KG1 (cell line): ENCODE data around the gene EXTL2.
"Not testable (repeated sequence)": the region's sequence is repeated elsewhere in the genome, so short reads cannot be mapped to it uniquely, and the experiment has no call there.

Experiments
- DNase-seq: peaks from one replicate; lab custom pipeline; 2025; lab: John Stamatoyannopoulos, UW

Gene EXTL2

GRCh38 chr1:100902365-100902764 is 7.7 kb upstream of the EXTL2 start:
- no peak for DNase-seq

GRCh38 chr1:100896481-100896982 is 1.9 kb upstream of the EXTL2 start:
- DNase-seq = peak; percentile 47

- peak; percentile 87 for DNase-seq
Measured at GRCh38 chr1:100895540-100896480, 1.2 kb upstream of the EXTL2 start, which contains the start of gene SLC30A7. SLC30A7 (plus strand) TSS chr1:100896090; CDS start chr1:100896263, 173 bp downstream.

GRCh38 chr1:100893718-100894117 is 924 bp downstream of the EXTL2 start:
- DNase-seq = no peak

GRCh38 chr1:100892554-100892953 is 2.1 kb downstream of the EXTL2 start:
- DNase-seq = no peak

- no peak for DNase-seq
Measured at GRCh38 chr1:100891380-100891779, 3.3 kb downstream of the EXTL2 start.

- not testable (repeated sequence) for DNase-seq
Measured at GRCh38 chr1:100889869-100890482, 4.7 kb downstream of the EXTL2 start.

GRCh38 chr1:100889007-100889406 is 5.6 kb downstream of the EXTL2 start:
- not testable (repeated sequence) for DNase-seq

GRCh38 chr1:100883963-100884362 is 10.7 kb downstream of the EXTL2 start:
- DNase-seq = no peak

- no peak for DNase-seq
Measured at GRCh38 chr1:100882698-100883097, 11.9 kb downstream of the EXTL2 start.

- DNase-seq = no peak
Measured at GRCh38 chr1:100881687-100882086, 13.0 kb downstream of the EXTL2 start.

GRCh38 chr1:100879422-100879821 is 15.2 kb downstream of the EXTL2 start:
- DNase-seq = no peak

GRCh38 chr1:100876291-100876690 is 18.4 kb downstream of the EXTL2 start:
- DNase-seq = no peak

GRCh38 chr1:100875228-100875627 is 19.4 kb downstream of the EXTL2 start:
- DNase-seq = no peak

- DNase-seq = no peak
Measured at GRCh38 chr1:100874433-100874832, 20.2 kb downstream of the EXTL2 start.

- DNase-seq = no peak
Measured at GRCh38 chr1:100869996-100870395, 24.6 kb downstream of the EXTL2 start.

- no peak for DNase-seq
Measured at GRCh38 chr1:100868364-100868995, 26.2 kb downstream of the EXTL2 start.

GRCh38 chr1:100866901-100867206 is 27.8 kb downstream of the EXTL2 start:
- no peak for DNase-seq

GRCh38 chr1:100866041-100866900 is 28.4 kb downstream of the EXTL2 start:
- peak; percentile 25 for DNase-seq

GRCh38 chr1:100862591-100862990 is 32.1 kb downstream of the EXTL2 start:
- DNase-seq = no peak

- DNase-seq = no peak
Measured at GRCh38 chr1:100861379-100861778, 33.3 kb downstream of the EXTL2 start.
